Uterus (tissue), 2 donors: Measurements from ENCODE around the gene PSTPIP1.

ENCODE experiments used
- POLR2A ChIP-seq, 2 donors: fragments of 450-650 bp; IDR thresholded peaks; one replicate each; pipeline ENCODE4 v1.6.1; 2016; ENCODE audit warnings: antibody characterized with exemption in 2 of 2, mild to moderate bottlenecking in 1 of 2, moderate library complexity in 1 of 2
- TF ChIP-seq, protein P1 (sequence below), 4 experiments: fragments of 200-600 bp in 2 of 4; fragments of 450-650 bp in 2 of 4; sonication (generic) in 2 of 4; IDR thresholded peaks; one replicate each; pipeline ENCODE4 v1.5.1; 2016 to 2019; ENCODE audit warnings: antibody characterized with exemption in 4 of 4, mild to moderate bottlenecking in 2 of 4, moderate library complexity in 1 of 4

DNA sequence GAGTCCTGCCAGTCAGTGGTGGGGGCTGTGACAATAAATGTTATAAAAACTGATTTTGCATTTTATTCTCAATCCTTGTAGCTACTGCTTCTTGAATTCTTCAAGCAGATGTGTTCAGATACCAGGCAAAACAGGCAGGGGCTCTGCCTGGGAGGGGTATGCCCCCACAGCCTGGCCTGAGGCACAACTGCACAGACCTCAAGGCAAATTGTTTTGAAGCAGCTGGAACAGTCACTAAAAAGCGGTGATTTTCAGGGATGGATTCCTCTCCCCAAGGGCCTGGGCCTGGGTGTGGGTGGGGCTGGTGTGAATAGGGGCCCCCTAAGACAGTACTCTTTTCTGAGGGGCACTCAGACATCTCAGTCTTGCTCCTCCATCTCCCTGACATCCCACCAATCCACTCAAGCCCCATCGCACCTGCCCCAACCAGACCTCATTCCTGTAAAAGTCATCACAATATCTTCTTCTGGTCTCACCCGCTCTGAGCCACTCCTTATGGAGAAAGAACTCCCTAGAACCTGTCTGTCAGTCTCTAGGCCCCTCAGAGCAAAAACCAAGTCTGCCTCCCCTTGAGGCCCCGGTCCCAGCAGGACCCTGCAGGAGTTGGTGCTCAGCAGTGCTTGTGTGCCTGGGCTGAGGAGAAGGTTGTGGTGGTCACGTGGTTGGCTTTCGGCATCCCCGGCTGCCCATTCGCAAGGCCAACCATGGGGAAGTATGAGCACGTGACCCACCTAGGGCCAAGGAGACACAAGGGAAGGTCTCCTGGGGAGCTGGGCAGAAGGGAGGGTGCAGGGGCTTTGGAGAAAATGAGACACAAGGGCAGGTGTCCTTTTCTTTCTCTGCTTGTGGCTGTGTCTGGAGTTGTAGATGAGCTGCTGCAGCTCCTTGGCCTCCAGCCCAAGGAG lies 2.9 kb upstream of the PSTPIP1 start:
- TF ChIP-seq, protein P1, sequence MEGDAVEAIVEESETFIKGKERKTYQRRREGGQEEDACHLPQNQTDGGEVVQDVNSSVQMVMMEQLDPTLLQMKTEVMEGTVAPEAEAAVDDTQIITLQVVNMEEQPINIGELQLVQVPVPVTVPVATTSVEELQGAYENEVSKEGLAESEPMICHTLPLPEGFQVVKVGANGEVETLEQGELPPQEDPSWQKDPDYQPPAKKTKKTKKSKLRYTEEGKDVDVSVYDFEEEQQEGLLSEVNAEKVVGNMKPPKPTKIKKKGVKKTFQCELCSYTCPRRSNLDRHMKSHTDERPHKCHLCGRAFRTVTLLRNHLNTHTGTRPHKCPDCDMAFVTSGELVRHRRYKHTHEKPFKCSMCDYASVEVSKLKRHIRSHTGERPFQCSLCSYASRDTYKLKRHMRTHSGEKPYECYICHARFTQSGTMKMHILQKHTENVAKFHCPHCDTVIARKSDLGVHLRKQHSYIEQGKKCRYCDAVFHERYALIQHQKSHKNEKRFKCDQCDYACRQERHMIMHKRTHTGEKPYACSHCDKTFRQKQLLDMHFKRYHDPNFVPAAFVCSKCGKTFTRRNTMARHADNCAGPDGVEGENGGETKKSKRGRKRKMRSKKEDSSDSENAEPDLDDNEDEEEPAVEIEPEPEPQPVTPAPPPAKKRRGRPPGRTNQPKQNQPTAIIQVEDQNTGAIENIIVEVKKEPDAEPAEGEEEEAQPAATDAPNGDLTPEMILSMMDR (IDR thresholded peaks at IDR 0.05), result no peak
- TF ChIP-seq POLR2A (IDR thresholded peaks at IDR 0.05), result no peak
